Left lung (tissue), 10 donors: ENCODE data around the gene APLP1. TPM values are rescaled to one million over a fixed set of nuclear protein-coding genes. Genes with fewer than 3 reads are reported as not detected.

Experiments used
- ATAC-seq: fragments of 200-7000 bp; cut with Tn5 transposase; one replicate; pipeline ENCODE4 v1.9.1; 2020; ENCODE audit warnings: moderate library complexity
- DNase-seq, 4 donors: peaks; one replicate each; pipeline ENCODE4 v3.0.0-alpha.2; 2013 to 2020
- H3K27ac ChIP-seq, 2 donors: fragments of 200-600 bp; sonication (generic) in 1 of 2; one replicate each; pipeline versions ENCODE4 v1.5.0 to v1.8.0; 2020 to 2021
- H3K27me3 ChIP-seq, 2 donors: fragments of 200-600 bp; sonication (generic) in 1 of 2; one replicate each; pipeline versions ENCODE4 v1.5.0 to v1.8.0; 2020 to 2021
- H3K36me3 ChIP-seq, 2 donors: fragments of 200-600 bp; sonication (generic) in 1 of 2; one replicate each; pipeline versions ENCODE4 v1.5.0 to v1.8.0; 2020 to 2021
- H3K4me1 ChIP-seq, 2 donors: fragments of 200-600 bp; one replicate each; pipeline ENCODE4 v1.8.0; 2021
- H3K4me3 ChIP-seq, 2 donors: fragments of 200-600 bp; sonication (generic) in 1 of 2; one replicate each; pipeline versions ENCODE4 v1.5.0 to v1.8.0; 2020 to 2021; ENCODE audit warnings: mild to moderate bottlenecking in 1 of 2
- H3K9me3 ChIP-seq, 2 donors: fragments of 200-600 bp; sonication (generic) in 1 of 2; one replicate each; pipeline versions ENCODE4 v1.5.0 to v1.8.0; 2020 to 2021
- CTCF ChIP-seq, 2 donors: fragments of 200-600 bp; sonication (generic) in 1 of 2; IDR thresholded peaks; one replicate each; pipeline versions ENCODE4 v1.5.0 to v1.8.0; 2021; ENCODE audit warnings: antibody characterized with exemption in 2 of 2
- intact Hi-C, 2 donors: fragments of 100-400 bp; cut with DNase I; formaldehyde crosslinking; loops; one replicate each; pipeline versions ENCODE4 v1.11.2 to v1.14.2; 2022
- polyA plus RNA-seq, 6 donors: library from polyadenylated mRNA; unstranded; fragments of 120-200 nt; gene quantifications; one replicate each; pipeline ENCODE4 v1.2.1, GENCODE V29; 2013; ENCODE audit not compliant: insufficient read length in 6 of 6
- total RNA-seq, 2 donors: library from RNA; stranded (reverse); fragmentation: NEBNext Ultra II Directional; extraction: Animal tissue kit (Norgen Biotek cat#: 25700); gene quantifications; one replicate each; pipeline ENCODE4 v1.2.1, GENCODE V29; 2021
- donor health status: DM: no; HTN: yes; CAD: no.
- donor health status: DM: no; HTN: no; CAD: no.

APLP1 gene
- total and polyA plus RNA-seq, 8 donors: 3.0 to 11.0 (median 8.8) TPM

- Histone ChIP-seq H3K4me3 (no peak overlapping the region), H3K4me1 (no peaks in the 10 kb centered on the region), H3K36me3 (peaks cover 0 to 44% of the 10 kb centered on the region in 2 donors), H3K27me3 (no peaks in the 10 kb centered on the region), H3K9me3 (no peaks in the 10 kb centered on the region), H3K27ac (no peak overlapping the region)
- TF ChIP-seq CTCF (IDR thresholded peaks at IDR 0.05): no peak
- intact Hi-C loops: no loop called here
- ATAC-seq (no peak), DNase-seq (no peak)
Measured at GRCh38 chr19:35885225-35885738, 16.9 kb downstream of the APLP1 start.

- ATAC-seq: no peak
- Histone ChIP-seq H3K36me3 (peaks cover 0 to 50% of the 10 kb centered on the region in 2 donors), H3K27me3 (no peaks in the 10 kb centered on the region), H3K4me3 (no peak overlapping the region), H3K4me1 (no peaks in the 10 kb centered on the region), H3K9me3 (no peaks in the 10 kb centered on the region), H3K27ac (no peak overlapping the region)
- intact Hi-C loops: no loop called here
- TF ChIP-seq CTCF (IDR thresholded peaks at IDR 0.05): no peak
- no peak for DNase-seq
Measured at GRCh38 chr19:35885904-35886303, 17.5 kb downstream of the APLP1 start.

- H3K36me3 ChIP-seq: peaks cover 0 to 63% of the 10 kb centered on the region in 2 donors
- H3K4me1 ChIP-seq: no peaks in the 10 kb centered on the region
- H3K9me3 ChIP-seq: no peaks in the 10 kb centered on the region
- ATAC-seq (no peak), DNase-seq (no peak)
- no peak overlapping the region for H3K4me3 ChIP-seq
- no peak for TF ChIP-seq CTCF (IDR thresholded peaks at IDR 0.05)
- intact Hi-C loops: no loop called here
- no peaks in the 10 kb centered on the region for H3K27me3 ChIP-seq
- H3K27ac ChIP-seq: no peak overlapping the region
Measured at GRCh38 chr19:35887197-35887596, 18.8 kb downstream of the APLP1 start.

- Histone ChIP-seq H3K9me3 (no peaks in the 10 kb centered on the region), H3K27me3 (no peaks in the 10 kb centered on the region), H3K4me1 (no peaks in the 10 kb centered on the region), H3K36me3 (peaks cover 0 to 75% of the 10 kb centered on the region in 2 donors), H3K27ac (no peak overlapping the region), H3K4me3 (no peak overlapping the region)
- no peak for ATAC-seq
- no peak for DNase-seq
- intact Hi-C loops: no loop called here
- no peak for TF ChIP-seq CTCF (IDR thresholded peaks at IDR 0.05)
Measured at GRCh38 chr19:35888398-35888797, 20.0 kb downstream of the APLP1 start.

- peaks cover 0 to 86% of the 10 kb centered on the region in 2 donors for H3K36me3 ChIP-seq
- no peak overlapping the region for H3K27ac ChIP-seq
- H3K4me3 ChIP-seq: no peak overlapping the region
- no peak for TF ChIP-seq CTCF (IDR thresholded peaks at IDR 0.05)
- H3K4me1 ChIP-seq: no peaks in the 10 kb centered on the region
- H3K9me3 ChIP-seq: no peaks in the 10 kb centered on the region
- DNase-seq (no peak), ATAC-seq (no peak)
- H3K27me3 ChIP-seq: no peaks in the 10 kb centered on the region
- intact Hi-C loops: no loop called here
Measured at GRCh38 chr19:35889370-35890112, 21.2 kb downstream of the APLP1 start.
